Endodermal cell (in vitro differentiated cells): ENCODE data around the gene SRSF4. TPM values are rescaled to one million over a fixed set of nuclear protein-coding genes. Genes with fewer than 3 reads are reported as not detected.
"Not testable (repeated sequence)": the region's sequence is repeated elsewhere in the genome, so short reads cannot be mapped to it uniquely, and the experiment has no call there.

Experiments
- DNase-seq: peaks from one replicate; pipeline ENCODE4 v3.0.0-alpha.2; 2017
- H3K27ac ChIP-seq: 2 replicates; pipeline ENCODE4 v1.5.1; 2013; ENCODE audit warnings: mild to moderate bottlenecking, low read depth, low read length, moderate library complexity
- H3K27me3 ChIP-seq: 2 replicates; pipeline ENCODE4 v1.6.1; 2013; ENCODE audit warnings: mild to moderate bottlenecking, low read length, moderate library complexity; ENCODE audit not compliant: insufficient read depth, control insufficient read depth, poor library complexity, severe bottlenecking
- H3K36me3 ChIP-seq: 2 replicates; pipeline ENCODE4 v1.7.0; 2013; ENCODE audit warnings: mild to moderate bottlenecking, low read length, moderate library complexity; ENCODE audit not compliant: control insufficient read depth, insufficient read depth
- H3K4me1 ChIP-seq: one replicate; pipeline ENCODE4 v1.7.0; 2013; ENCODE audit warnings: low read length; ENCODE audit not compliant: control insufficient read depth, insufficient read depth
- H3K4me3 ChIP-seq: 2 replicates; pipeline ENCODE4 v1.5.1; 2013; ENCODE audit warnings: mild to moderate bottlenecking, low read length, moderate library complexity
- H3K9ac ChIP-seq: 2 replicates; pipeline ENCODE4 v1.6.1; 2013; ENCODE audit warnings: mild to moderate bottlenecking, low read length, moderate library complexity; ENCODE audit not compliant: poor library complexity, severe bottlenecking; ENCODE audit errors: extremely low read depth
- H3K9me3 ChIP-seq: 2 replicates; pipeline ENCODE4 v1.6.1; 2013; ENCODE audit warnings: mild to moderate bottlenecking, low read length, moderate library complexity; ENCODE audit not compliant: control insufficient read depth
- H3K27ac Mint-ChIP-seq: 2 replicates; pipeline ENCODE4 v1.8.0; 2020; ENCODE audit warnings: mixed read lengths
- H3K27me3 Mint-ChIP-seq: 2 replicates; pipeline ENCODE4 v1.8.0; 2021; ENCODE audit warnings: mild to moderate bottlenecking, mixed read lengths; ENCODE audit not compliant: insufficient read depth
- H3K36me3 Mint-ChIP-seq: 2 replicates; pipeline ENCODE4 v1.8.0; 2020; ENCODE audit warnings: low read depth, mixed read lengths
- H3K4me1 Mint-ChIP-seq: 2 replicates; pipeline ENCODE4 v1.8.0; 2020; ENCODE audit warnings: mixed read lengths
- H3K4me3 Mint-ChIP-seq: 2 replicates; pipeline ENCODE4 v1.8.0; 2020; ENCODE audit warnings: mild to moderate bottlenecking, moderate library complexity, mixed read lengths
- H3K9me3 Mint-ChIP-seq: 2 replicates; pipeline ENCODE4 v1.8.0; 2020; ENCODE audit warnings: mild to moderate bottlenecking, mixed read lengths
- CTCF ChIP-seq: fragments of 200-600 bp; sonication (generic); conservative IDR thresholded peaks from 2 replicates; pipeline ENCODE4 v1.5.0; 2021; ENCODE audit warnings: antibody characterized with exemption, mild to moderate bottlenecking
- WGBS, 2 experiments: methylation state at CpG; one replicate each; pipeline versions ENCODE4 v1.1.5 to v1.1.7; 2013; ENCODE audit warnings: missing lambda C conversion rate in 2 of 2, mixed read lengths in 1 of 2; ENCODE audit not compliant: insufficient coverage in 1 of 2, insufficient read length in 1 of 2; 5-methylcytosine and 5-hydroxymethylcytosine counted together
- total RNA-seq, 2 donors: library from RNA; stranded (reverse); fragmentation: NEBNext Ultra II Directional in 1 of 2; extraction: Animal tissue kit (Norgen Biotek cat#: 25700) in 1 of 2; gene quantifications; 2 replicates in 1 of 2; 3 replicates in 1 of 2; pipeline ENCODE4 v1.2.1, GENCODE V29; 2021

SRSF4 gene
- total RNA-seq, 2 donors from 2014 or later: 89.1 to 107 TPM

GRCh38 chr1:29133861-29134694 is 47.6 kb downstream of the SRSF4 start:
- H3K9me3 Mint-ChIP-seq: peaks cover 1% of the 10 kb centered on the region
- Histone ChIP-seq H3K27me3 (no peaks in the 10 kb centered on the region), H3K4me1 (no peaks in the 10 kb centered on the region), H3K27ac (no peak overlapping the region), H3K9me3 (no peaks in the 10 kb centered on the region), H3K9ac (no peak overlapping the region), H3K4me3 (no peak overlapping the region), H3K36me3 (no peaks in the 10 kb centered on the region)
- peaks cover 9% of the 10 kb centered on the region for H3K27me3 Mint-ChIP-seq
- no peak for TF ChIP-seq CTCF
- no peaks in the 10 kb centered on the region for H3K36me3 Mint-ChIP-seq
- 90 to 91% methylated on average over 38 to 55 of the region's 55 CpGs for WGBS, 2 experiments
- no peak for DNase-seq
- H3K27ac Mint-ChIP-seq: no peak overlapping the region
- no peak overlapping the region for H3K4me3 Mint-ChIP-seq
- peaks cover 8% of the 10 kb centered on the region for H3K4me1 Mint-ChIP-seq

- H3K9ac ChIP-seq, H3K9me3 ChIP-seq, H3K4me3 Mint-ChIP-seq, H3K27ac ChIP-seq, H3K36me3 ChIP-seq, DNase-seq, H3K9me3 Mint-ChIP-seq, H3K27me3 ChIP-seq, H3K4me1 Mint-ChIP-seq, H3K4me1 ChIP-seq, H3K27ac Mint-ChIP-seq, H3K4me3 ChIP-seq, H3K36me3 Mint-ChIP-seq: not testable (repeated sequence)
- 93 to 94% methylated on average over 11 to 24 of the region's 29 CpGs for WGBS, 2 experiments
- H3K27me3 Mint-ChIP-seq: peaks cover 12% of the 10 kb centered on the region
Measured at GRCh38 chr1:29131056-29131455, 50.6 kb downstream of the SRSF4 start.

- Mint-ChIP-seq H3K27me3 (peaks cover 12% of the 10 kb centered on the region), H3K4me1 (peaks cover 18% of the 10 kb centered on the region), H3K36me3 (no peaks in the 10 kb centered on the region), H3K9me3 (no peaks in the 10 kb centered on the region), H3K4me3 (no peak overlapping the region), H3K27ac (no peak overlapping the region)
- no peak for TF ChIP-seq CTCF
- Histone ChIP-seq H3K36me3 (no peaks in the 10 kb centered on the region), H3K9me3 (no peaks in the 10 kb centered on the region), H3K27me3 (no peaks in the 10 kb centered on the region), H3K27ac (no peak overlapping the region), H3K4me3 (no peak overlapping the region), H3K4me1 (no peaks in the 10 kb centered on the region), H3K9ac (no peak overlapping the region)
- 75 to 79% methylated on average over 4 to 5 of the region's 5 CpGs for WGBS, 2 experiments
- DNase-seq: no peak
Measured at GRCh38 chr1:29129916-29130315, 51.8 kb downstream of the SRSF4 start.
